ENCODE results near the gene SEMA3E. TPM values are rescaled to one million over a fixed set of nuclear protein-coding genes. Genes with fewer than 3 reads are reported as not detected.

Gene SEMA3E
- total and polyA plus RNA-seq, 8 donors, result 0.19 to 9.2 (median 0.93) TPM; not detected in 1

DNA sequence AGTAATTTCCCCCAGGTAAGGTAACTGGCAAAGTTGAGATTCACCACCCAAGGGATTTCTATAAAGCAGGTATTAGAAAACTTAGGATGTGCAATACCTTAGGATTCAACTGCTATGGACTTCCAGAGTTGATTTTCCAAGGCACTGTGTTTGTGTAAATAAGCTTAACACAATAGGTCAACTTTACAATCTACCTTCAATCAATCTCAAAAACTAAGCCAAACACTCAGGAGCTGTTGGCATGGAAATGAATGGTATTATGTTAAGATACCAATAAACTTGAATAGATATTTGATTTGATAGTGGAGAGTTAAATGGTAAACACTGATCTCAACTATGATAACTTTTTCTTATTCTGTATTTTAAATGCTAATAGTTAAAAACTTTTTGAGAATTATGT is 762 bp upstream of the SEMA3E start:
- TF ChIP-seq POLR2AphosphoS5 (IDR thresholded peaks at IDR 0.05), result no peak
- TF ChIP-seq POLR2A (IDR thresholded peaks at IDR 0.05), result no peak
- TF ChIP-seq CTCF (IDR thresholded peaks at IDR 0.05), result no peak
- no peak for TF ChIP-seq EP300 (IDR thresholded peaks at IDR 0.05)
- Histone ChIP-seq H3K27me3 (no peaks in the 10 kb centered on the region), H3K4me1 (peaks cover 0 to 17% (median 7%) of the 10 kb centered on the region in 4 donors), H3K9me3 (no peaks in the 10 kb centered on the region), H3K36me3 (no peaks in the 10 kb centered on the region), H3K4me3 (no peak overlapping the region), H3K27ac (no peak overlapping the region)
- no peak for DNase-seq
- intact Hi-C loops (cut with DNase I; ENCODE audit: low total_unique reads), result no loop called here

- Histone ChIP-seq H3K9me3 (no peaks in the 10 kb centered on the region), H3K36me3 (no peaks in the 10 kb centered on the region), H3K4me3 (no peak overlapping the region), H3K4me1 (peaks cover 0 to 27% (median 12%) of the 10 kb centered on the region in 4 donors), H3K27me3 (no peaks in the 10 kb centered on the region), H3K27ac (no peak overlapping the region)
- intact Hi-C loops (cut with DNase I; ENCODE audit: low total_unique reads), result no loop called here
- TF ChIP-seq EP300 (IDR thresholded peaks at IDR 0.05) (no peak), POLR2AphosphoS5 (IDR thresholded peaks at IDR 0.05) (no peak), CTCF (IDR thresholded peaks at IDR 0.05) (no peak), POLR2A (IDR thresholded peaks at IDR 0.05) (no peak)
- WGBS, 5 donors, result 91 to 96% (median 95%) methylated on average over 3 of the region's 3 CpGs
- DNase-seq, result no peak
These were observed 2.9 kb downstream of the SEMA3E start for GRCh38 chr7:83646027-83646426.

- peaks cover 0 to 42% (median 5%) of the 10 kb centered on the region in 4 donors for H3K4me1 ChIP-seq
- peak in 1 of 2 donors; percentile 42 for DNase-seq
These were observed 5.2 kb downstream of the SEMA3E start for GRCh38 chr7:83643739-83644138.

GRCh38 chr7:83643012-83643411 is 5.9 kb downstream of the SEMA3E start:
- Histone ChIP-seq H3K27me3 (no peaks in the 10 kb centered on the region), H3K4me1 (peaks cover 0 to 41% (median 1%) of the 10 kb centered on the region in 4 donors), H3K27ac (peak overlapping the region in 1 of 5 donors; percentile 13), H3K9me3 (no peaks in the 10 kb centered on the region), H3K36me3 (no peaks in the 10 kb centered on the region), H3K4me3 (no peak overlapping the region)
- no peak for DNase-seq
- TF ChIP-seq POLR2A (IDR thresholded peaks at IDR 0.05) (no peak), POLR2AphosphoS5 (IDR thresholded peaks at IDR 0.05) (no peak), EP300 (IDR thresholded peaks at IDR 0.05) (no peak), CTCF (IDR thresholded peaks at IDR 0.05) (no peak)
- intact Hi-C loops (cut with DNase I; ENCODE audit: low total_unique reads), result no loop called here

More at GRCh38 chr7:83643739-83644138, 5.2 kb downstream of the SEMA3E start:
- Histone ChIP-seq H3K9me3 (no peaks in the 10 kb centered on the region), H3K27me3 (no peaks in the 10 kb centered on the region), H3K4me3 (no peak overlapping the region), H3K36me3 (no peaks in the 10 kb centered on the region), H3K27ac (peak overlapping the region in 1 of 5 donors; percentile 13)
- no peak for TF ChIP-seq POLR2A (IDR thresholded peaks at IDR 0.05)
- TF ChIP-seq POLR2AphosphoS5 (IDR thresholded peaks at IDR 0.05), result peak in 1 of 3 donors; percentile 21
- no peak for TF ChIP-seq CTCF (IDR thresholded peaks at IDR 0.05)
- TF ChIP-seq EP300 (IDR thresholded peaks at IDR 0.05), result no peak
- intact Hi-C loops (cut with DNase I; ENCODE audit: low total_unique reads), result no loop called here
